ENCODE data around the gene NKAPD1.

DNA sequence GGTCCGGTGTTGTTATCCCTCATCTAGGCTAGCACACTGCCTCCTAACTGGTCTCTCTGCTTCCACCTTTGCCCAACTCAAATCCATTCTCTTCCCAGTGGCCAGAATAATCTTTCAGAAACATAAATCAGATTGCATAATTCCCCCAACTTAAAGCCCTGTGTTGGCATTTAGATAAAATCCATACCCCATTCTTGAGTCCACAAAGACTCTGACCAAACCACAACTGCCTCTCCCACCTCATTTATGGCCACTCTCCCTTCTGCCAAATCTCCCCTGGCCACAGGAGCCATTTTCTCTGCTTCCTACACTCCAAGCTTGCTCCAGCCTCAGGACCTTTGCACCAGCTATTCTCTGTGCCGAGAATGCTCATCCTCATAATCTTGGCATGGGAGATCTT, 53.0 kb downstream of the NKAPD1 start:
- TF ChIP-seq, protein P1, sequence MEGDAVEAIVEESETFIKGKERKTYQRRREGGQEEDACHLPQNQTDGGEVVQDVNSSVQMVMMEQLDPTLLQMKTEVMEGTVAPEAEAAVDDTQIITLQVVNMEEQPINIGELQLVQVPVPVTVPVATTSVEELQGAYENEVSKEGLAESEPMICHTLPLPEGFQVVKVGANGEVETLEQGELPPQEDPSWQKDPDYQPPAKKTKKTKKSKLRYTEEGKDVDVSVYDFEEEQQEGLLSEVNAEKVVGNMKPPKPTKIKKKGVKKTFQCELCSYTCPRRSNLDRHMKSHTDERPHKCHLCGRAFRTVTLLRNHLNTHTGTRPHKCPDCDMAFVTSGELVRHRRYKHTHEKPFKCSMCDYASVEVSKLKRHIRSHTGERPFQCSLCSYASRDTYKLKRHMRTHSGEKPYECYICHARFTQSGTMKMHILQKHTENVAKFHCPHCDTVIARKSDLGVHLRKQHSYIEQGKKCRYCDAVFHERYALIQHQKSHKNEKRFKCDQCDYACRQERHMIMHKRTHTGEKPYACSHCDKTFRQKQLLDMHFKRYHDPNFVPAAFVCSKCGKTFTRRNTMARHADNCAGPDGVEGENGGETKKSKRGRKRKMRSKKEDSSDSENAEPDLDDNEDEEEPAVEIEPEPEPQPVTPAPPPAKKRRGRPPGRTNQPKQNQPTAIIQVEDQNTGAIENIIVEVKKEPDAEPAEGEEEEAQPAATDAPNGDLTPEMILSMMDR (IDR thresholded peaks at IDR 0.05): no peak
- TF ChIP-seq ZFX (IDR thresholded peaks at IDR 0.05; ENCODE audit: borderline replicate concordance): no peak
